ENCODE data around the gene L3MBTL4. TPM values are rescaled to one million over a fixed set of nuclear protein-coding genes. Genes with fewer than 3 reads are reported as not detected.

L3MBTL4 gene
- total and polyA plus RNA-seq, 7 donors, result 1.2 to 5.7 (median 3.4) TPM

DNA sequence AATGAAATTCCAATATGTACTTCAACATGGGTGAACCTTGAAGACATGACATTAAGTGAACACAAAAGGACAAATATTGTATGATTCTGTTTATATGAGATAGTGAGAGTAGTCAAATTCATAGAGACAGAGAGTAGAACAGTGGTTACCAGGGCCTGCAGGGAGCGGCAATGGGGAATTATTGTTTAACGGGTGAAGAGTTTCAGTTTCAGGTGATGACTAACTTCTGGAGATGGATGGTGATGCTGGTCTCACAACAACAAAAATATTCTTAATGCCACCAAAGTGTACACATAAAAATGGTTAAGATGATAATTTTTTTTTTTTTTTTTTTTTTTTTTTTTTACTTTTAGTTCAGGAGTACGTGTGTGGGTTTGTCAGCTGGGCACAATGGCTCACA lies 410.0 kb downstream of the L3MBTL4 start:
- no peak overlapping the region for H3K27ac ChIP-seq
- intact Hi-C loops (cut with DNase I), result no loop called here
- DNase-seq, result no peak
- H3K36me3 ChIP-seq, result no peaks in the 10 kb centered on the region
- no peak overlapping the region for H3K4me3 ChIP-seq
- TF ChIP-seq, protein P1, sequence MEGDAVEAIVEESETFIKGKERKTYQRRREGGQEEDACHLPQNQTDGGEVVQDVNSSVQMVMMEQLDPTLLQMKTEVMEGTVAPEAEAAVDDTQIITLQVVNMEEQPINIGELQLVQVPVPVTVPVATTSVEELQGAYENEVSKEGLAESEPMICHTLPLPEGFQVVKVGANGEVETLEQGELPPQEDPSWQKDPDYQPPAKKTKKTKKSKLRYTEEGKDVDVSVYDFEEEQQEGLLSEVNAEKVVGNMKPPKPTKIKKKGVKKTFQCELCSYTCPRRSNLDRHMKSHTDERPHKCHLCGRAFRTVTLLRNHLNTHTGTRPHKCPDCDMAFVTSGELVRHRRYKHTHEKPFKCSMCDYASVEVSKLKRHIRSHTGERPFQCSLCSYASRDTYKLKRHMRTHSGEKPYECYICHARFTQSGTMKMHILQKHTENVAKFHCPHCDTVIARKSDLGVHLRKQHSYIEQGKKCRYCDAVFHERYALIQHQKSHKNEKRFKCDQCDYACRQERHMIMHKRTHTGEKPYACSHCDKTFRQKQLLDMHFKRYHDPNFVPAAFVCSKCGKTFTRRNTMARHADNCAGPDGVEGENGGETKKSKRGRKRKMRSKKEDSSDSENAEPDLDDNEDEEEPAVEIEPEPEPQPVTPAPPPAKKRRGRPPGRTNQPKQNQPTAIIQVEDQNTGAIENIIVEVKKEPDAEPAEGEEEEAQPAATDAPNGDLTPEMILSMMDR (IDR thresholded peaks at IDR 0.05), result no peak
- no peak for TF ChIP-seq POLR2A (IDR thresholded peaks at IDR 0.05)
- TF ChIP-seq POLR2AphosphoS5 (IDR thresholded peaks at IDR 0.05), result no peak
- no peak for TF ChIP-seq EP300 (IDR thresholded peaks at IDR 0.05)
- no peaks in the 10 kb centered on the region for H3K9me3 ChIP-seq
- H3K27me3 ChIP-seq, result no peaks in the 10 kb centered on the region
- no peaks in the 10 kb centered on the region for H3K4me1 ChIP-seq
- 80 to 96% methylated on average over 3 of the region's 3 CpGs for WGBS, 2 donors

DNA sequence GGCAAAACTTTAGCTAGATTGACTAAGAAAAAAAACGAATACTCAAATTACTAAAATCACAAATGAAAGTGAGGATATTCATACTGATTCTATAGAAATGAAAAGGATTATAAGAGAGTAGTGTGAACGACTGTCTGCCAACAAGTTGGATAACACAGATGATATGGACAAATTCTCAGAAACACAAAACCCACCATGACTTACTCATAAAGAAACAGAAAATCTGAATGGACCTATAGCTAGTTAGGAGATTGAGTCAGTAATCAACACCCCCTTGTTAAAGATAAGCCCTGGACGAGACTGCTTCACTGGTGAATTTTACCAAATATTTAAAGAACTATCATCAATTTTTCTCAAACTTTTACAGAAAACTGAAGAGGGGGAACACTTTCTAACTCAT lies 410.6 kb downstream of the L3MBTL4 start:
- WGBS, 2 donors, result 76 to 80% methylated on average over 3 of the region's 3 CpGs
- no peak for TF ChIP-seq POLR2A (IDR thresholded peaks at IDR 0.05)
- TF ChIP-seq, protein P1 (IDR thresholded peaks at IDR 0.05), result no peak

DNA sequence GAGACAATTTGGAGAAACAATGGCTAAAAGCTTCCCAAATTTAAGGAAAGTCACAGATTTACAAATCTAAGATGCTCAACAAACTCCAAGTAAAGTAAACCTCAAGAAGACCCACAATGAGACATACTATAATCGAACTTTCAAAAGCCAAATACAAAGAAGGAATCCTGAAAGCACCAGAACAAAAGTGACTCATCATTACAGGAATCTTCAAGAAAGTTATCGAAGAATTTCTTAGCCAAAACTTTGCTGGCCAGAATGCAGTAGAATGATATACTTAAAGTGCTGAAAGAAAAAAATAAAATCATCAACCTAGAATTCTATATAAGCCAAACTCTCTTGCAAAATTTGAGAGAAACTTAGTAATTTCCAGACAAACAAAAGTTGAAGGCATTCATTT lies 412.8 kb downstream of the L3MBTL4 start:
- H3K27ac ChIP-seq, result no peak overlapping the region
- no peak for DNase-seq
- H3K4me3 ChIP-seq, result no peak overlapping the region
- TF ChIP-seq POLR2AphosphoS5 (IDR thresholded peaks at IDR 0.05), result no peak
- TF ChIP-seq EP300 (IDR thresholded peaks at IDR 0.05), result no peak
- no peak for TF ChIP-seq POLR2A (IDR thresholded peaks at IDR 0.05)
- TF ChIP-seq, protein P1 (IDR thresholded peaks at IDR 0.05), result no peak
- WGBS, 2 donors, result 77 to 91% methylated on average over 2 of the region's 2 CpGs
- intact Hi-C loops (cut with DNase I), result no loop called here
- no peaks in the 10 kb centered on the region for H3K36me3 ChIP-seq
- H3K27me3 ChIP-seq, result no peaks in the 10 kb centered on the region
- no peaks in the 10 kb centered on the region for H3K9me3 ChIP-seq
- H3K4me1 ChIP-seq, result no peaks in the 10 kb centered on the region

More for the DNA sequence above, 410.6 kb downstream of the L3MBTL4 start:
- intact Hi-C loops (cut with DNase I), result no loop called here
- H3K27me3 ChIP-seq, result no peaks in the 10 kb centered on the region
- no peak overlapping the region for H3K4me3 ChIP-seq
- H3K36me3 ChIP-seq, result no peaks in the 10 kb centered on the region
- H3K27ac ChIP-seq, result no peak overlapping the region
- H3K9me3 ChIP-seq, result no peaks in the 10 kb centered on the region
- no peaks in the 10 kb centered on the region for H3K4me1 ChIP-seq
- no peak for DNase-seq

DNA sequence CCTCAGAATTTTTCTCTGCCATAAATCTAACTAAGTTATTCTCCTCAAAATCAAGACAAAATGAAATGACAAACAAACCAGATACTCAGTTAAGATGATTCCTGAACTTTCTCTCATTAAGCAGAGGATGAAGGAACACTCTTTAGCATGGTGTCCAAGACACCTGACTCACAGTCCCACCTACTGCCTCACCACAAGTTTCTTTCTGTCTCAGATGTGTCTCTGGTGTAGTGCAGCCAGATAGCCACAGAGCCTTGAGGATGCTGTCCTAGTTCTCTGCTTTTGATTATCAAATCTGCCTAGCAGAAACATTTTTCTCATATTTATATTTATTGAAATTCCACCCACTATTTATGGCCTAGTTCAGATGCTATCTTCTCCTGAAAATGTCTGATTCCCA lies 415.8 kb downstream of the L3MBTL4 start:
- H3K4me1 ChIP-seq, result no peaks in the 10 kb centered on the region
- no peaks in the 10 kb centered on the region for H3K27me3 ChIP-seq
- H3K9me3 ChIP-seq, result no peaks in the 10 kb centered on the region
- intact Hi-C loops (cut with DNase I), result no loop called here
- TF ChIP-seq POLR2A (IDR thresholded peaks at IDR 0.05) (no peak), POLR2AphosphoS5 (IDR thresholded peaks at IDR 0.05) (no peak), EP300 (IDR thresholded peaks at IDR 0.05) (no peak)
- TF ChIP-seq, protein P1 (IDR thresholded peaks at IDR 0.05), result no peak
- no peak for DNase-seq
- no peak overlapping the region for H3K27ac ChIP-seq
- H3K36me3 ChIP-seq, result no peaks in the 10 kb centered on the region
- H3K4me3 ChIP-seq, result no peak overlapping the region

DNA sequence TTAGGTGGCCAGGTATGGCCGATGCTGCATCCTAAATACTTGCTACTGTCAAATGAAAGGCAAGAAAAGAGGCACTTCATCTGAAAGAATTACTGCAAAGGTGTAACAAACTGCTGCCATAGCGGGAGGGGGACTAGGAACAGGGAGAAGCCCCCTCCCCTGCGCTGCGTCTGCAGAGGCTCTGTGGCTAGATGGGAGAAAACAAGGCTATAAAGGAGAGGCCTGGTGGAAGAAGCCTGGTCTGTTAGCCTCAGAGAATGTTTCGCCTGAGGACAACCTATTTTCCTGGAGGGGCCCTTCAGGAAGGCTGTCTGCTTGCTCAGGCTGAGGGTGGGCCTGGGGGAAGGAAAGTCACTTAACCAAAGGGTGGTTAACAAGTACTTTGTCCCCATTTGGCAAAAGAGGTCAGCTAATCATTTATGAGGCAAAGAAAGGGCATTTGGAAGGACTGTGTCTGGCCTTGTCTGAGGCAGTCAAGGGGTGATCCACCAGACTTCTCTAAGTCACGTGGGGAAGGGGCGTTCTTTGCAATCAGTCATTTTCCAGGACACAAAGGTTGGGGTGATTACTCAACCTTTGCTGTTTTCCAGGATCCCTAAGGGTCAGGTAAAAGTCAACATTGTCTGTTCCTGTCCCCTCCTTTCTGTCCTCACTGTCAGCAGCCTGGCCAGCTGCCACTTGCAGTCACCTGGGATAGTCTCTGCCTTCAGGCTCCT lies 416.4 kb downstream of the L3MBTL4 start:
- WGBS, 2 donors, result 85 to 90% methylated on average over 7 of the region's 7 CpGs
- Histone ChIP-seq H3K4me3 (no peak overlapping the region), H3K4me1 (no peaks in the 10 kb centered on the region), H3K27ac (no peak overlapping the region), H3K27me3 (no peaks in the 10 kb centered on the region), H3K36me3 (no peaks in the 10 kb centered on the region), H3K9me3 (no peaks in the 10 kb centered on the region)
- DNase-seq, result no peak
- TF ChIP-seq POLR2AphosphoS5 (IDR thresholded peaks at IDR 0.05) (no peak), EP300 (IDR thresholded peaks at IDR 0.05) (no peak), POLR2A (IDR thresholded peaks at IDR 0.05) (no peak)
- TF ChIP-seq, protein P1 (IDR thresholded peaks at IDR 0.05), result no peak
- intact Hi-C loops (cut with DNase I), result no loop called here

Measured in sigmoid colon (tissue), 7 donors.